ENCODE data around the gene PAIP2.
A peak's percentile ranks its signal among the peaks of the same experiment; 100 is the strongest.
"Not testable (repeated sequence)": the region's sequence is repeated elsewhere in the genome, so short reads cannot be mapped to it uniquely, and the experiment has no call there.

The PAIP2 gene

DNA sequence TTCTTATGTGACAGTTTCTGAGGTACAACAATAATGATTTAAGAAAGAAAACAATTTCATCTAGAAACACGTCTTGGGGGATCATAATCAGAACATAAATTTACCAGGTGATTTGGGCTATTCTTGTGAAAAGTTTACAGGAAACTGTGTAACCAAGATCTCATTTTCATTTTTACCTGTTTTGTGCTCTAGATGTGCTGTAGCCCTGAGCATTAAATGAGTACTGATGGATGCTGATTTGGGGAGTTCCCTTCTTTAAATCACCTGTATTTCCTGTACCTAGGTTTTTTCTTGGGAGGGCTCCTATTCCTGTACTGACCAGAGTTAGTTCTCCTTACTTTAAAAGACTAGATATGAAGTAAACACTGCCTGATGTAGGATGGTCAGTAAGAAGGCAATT lies 35.5 kb upstream of the PAIP2 start:
- no peak overlapping the region for H3K27ac Mint-ChIP-seq
- H3K36me3 Mint-ChIP-seq = peaks cover 21% of the 10 kb centered on the region
- H3K4me1 Mint-ChIP-seq = peaks cover 95% of the 10 kb centered on the region
- ATAC-seq = no peak
- no peaks in the 10 kb centered on the region for H3K27me3 Mint-ChIP-seq
- H3K9me3 Mint-ChIP-seq = no peaks in the 10 kb centered on the region
- no peak overlapping the region for H3K4me3 Mint-ChIP-seq

DNA sequence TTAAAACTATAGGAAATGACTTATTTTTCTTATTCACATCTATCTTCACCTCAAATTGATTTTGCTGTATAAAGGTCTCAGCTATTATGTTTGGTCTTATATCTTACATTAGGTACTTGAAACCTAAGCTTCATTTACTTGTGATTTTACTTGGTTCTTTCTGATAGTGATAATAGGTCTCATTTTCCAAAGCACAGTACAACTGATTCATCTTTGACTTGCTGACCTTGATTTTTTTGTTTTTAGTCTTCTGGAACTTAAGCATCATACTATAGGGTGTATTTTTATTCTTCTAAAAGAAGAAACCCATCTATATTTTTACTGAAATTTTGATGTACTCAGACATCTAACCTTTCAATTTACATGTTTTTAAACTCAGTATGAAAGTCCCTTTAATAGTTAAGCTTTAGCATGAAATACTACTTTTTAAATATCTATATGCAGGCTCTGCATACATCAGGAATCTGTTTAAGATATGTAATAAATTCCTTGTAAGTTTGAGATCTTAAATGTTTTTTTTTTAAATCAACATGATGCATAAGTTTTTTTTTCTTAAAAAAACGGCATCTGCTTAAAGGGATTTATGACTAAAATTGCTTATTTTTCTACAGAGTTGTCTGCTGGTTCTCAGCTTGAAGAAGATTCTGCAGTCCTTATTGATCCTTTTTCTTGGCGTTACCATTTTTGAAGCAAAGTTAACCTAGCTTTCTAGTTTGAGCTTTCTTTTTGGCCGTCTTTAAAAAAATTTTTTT lies 34.9 kb upstream of the PAIP2 start:
- H3K9me3 Mint-ChIP-seq = no peaks in the 10 kb centered on the region
- peaks cover 93% of the 10 kb centered on the region for H3K4me1 Mint-ChIP-seq
- H3K27ac Mint-ChIP-seq = no peak overlapping the region
- H3K36me3 Mint-ChIP-seq = peaks cover 19% of the 10 kb centered on the region
- no peak overlapping the region for H3K4me3 Mint-ChIP-seq
- no peak for ATAC-seq
- H3K27me3 Mint-ChIP-seq = no peaks in the 10 kb centered on the region

- Mint-ChIP-seq H3K4me3 (peak overlapping the region; percentile 38), H3K27me3 (no peaks in the 10 kb centered on the region), H3K36me3 (peaks cover 15% of the 10 kb centered on the region), H3K4me1 (peaks cover 75% of the 10 kb centered on the region), H3K9me3 (no peaks in the 10 kb centered on the region), H3K27ac (no peak overlapping the region)
- no peak for ATAC-seq
Observed at GRCh38 chr5:139308797-139309196, 32.9 kb upstream of the PAIP2 start.

DNA sequence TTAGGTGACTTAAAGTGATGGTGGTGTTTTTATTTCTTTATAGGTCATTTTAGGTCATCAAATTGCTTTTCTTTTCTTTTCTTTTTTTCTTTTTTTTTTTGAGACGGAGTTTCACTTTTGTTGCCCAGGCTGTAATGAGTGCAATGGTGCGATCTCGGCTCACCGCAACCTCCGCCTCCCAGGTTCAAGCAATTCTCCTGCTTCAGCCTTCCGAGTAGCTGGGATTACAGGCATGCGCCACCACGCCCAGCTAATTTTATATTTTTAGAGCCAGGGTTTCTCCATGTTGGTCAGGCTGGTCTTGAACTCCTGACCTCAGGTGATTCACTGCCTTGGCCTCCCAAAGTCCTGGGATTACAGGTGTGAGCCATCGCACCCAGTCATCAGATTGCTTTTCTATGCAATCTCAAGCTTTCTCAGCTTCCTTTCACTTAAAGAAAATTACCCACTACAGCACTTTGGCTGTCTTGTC lies 30.9 kb upstream of the PAIP2 start:
- Mint-ChIP-seq H3K27ac (peak overlapping the region; percentile 40), H3K36me3 (peaks cover 21% of the 10 kb centered on the region), H3K4me3 (peak overlapping the region; percentile 55), H3K4me1 (peaks cover 61% of the 10 kb centered on the region)
- H3K9me3 Mint-ChIP-seq, ATAC-seq, H3K27me3 Mint-ChIP-seq: not testable (repeated sequence)

- peaks cover 49% of the 10 kb centered on the region for H3K4me1 Mint-ChIP-seq
- H3K4me3 Mint-ChIP-seq = no peak overlapping the region
Observed at GRCh38 chr5:139312075-139312474, 29.6 kb upstream of the PAIP2 start.

DNA sequence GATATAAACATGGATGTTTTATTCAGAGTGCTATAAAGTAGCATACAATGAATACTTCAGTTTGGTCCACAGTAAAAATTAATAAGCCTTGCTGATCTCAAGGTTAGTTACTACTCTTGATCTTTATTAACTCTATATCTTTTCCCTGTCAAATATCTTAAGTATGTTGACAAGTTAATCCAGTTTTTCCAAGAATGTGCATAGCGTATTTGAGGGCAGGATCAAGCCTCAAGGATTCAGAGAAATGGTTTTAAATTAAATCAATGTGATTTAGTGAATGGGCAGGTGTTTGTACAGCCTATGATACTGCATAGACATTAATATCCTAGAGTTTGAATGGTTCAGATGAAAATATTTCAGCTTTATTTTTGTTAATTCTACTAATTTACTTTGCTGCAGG lies 27.4 kb upstream of the PAIP2 start:
- no peak for ATAC-seq
- Mint-ChIP-seq H3K36me3 (peaks cover 6% of the 10 kb centered on the region), H3K9me3 (no peaks in the 10 kb centered on the region), H3K27ac (no peak overlapping the region), H3K4me1 (peaks cover 29% of the 10 kb centered on the region), H3K4me3 (no peak overlapping the region), H3K27me3 (no peaks in the 10 kb centered on the region)

More at GRCh38 chr5:139312075-139312474, 29.6 kb upstream of the PAIP2 start:
- no peak for ATAC-seq
- no peaks in the 10 kb centered on the region for H3K9me3 Mint-ChIP-seq
- no peak overlapping the region for H3K27ac Mint-ChIP-seq
- peaks cover 21% of the 10 kb centered on the region for H3K36me3 Mint-ChIP-seq
- H3K27me3 Mint-ChIP-seq = no peaks in the 10 kb centered on the region

DNA sequence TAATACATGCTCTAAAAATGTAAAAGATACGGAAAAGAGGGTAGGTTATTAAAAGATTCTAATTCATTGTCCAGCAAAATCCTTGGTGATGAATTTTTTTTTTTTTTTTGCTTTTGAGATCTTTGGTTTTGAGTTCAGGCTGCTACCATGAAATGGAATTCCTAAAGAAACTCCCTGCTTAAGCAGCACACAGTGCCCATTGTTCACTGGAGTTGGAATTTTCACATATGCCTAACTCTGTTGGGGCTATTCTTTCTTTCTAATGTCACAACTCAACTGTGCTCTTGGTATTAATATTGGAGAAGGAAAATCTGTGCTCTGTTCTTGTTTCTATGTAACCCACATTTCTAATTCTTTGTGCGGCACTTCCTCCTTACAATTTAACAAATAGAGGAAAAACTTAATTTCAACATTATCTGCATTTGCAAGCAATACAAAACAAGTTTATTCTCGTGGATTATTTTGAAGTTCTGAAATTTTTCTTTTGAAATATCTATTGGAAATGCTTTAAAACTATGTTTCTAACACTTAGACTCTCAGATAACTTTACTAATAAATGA lies 26.5 kb upstream of the PAIP2 start:
- Mint-ChIP-seq H3K36me3 (peaks cover 6% of the 10 kb centered on the region), H3K27ac (no peak overlapping the region), H3K9me3 (no peaks in the 10 kb centered on the region), H3K27me3 (no peaks in the 10 kb centered on the region), H3K4me3 (no peak overlapping the region), H3K4me1 (peaks cover 20% of the 10 kb centered on the region)
- ATAC-seq = no peak

- Mint-ChIP-seq H3K27ac (peak overlapping the region; percentile 35), H3K4me1 (peaks cover 12% of the 10 kb centered on the region), H3K4me3 (no peak overlapping the region), H3K27me3 (no peaks in the 10 kb centered on the region), H3K36me3 (peaks cover 5% of the 10 kb centered on the region), H3K9me3 (no peaks in the 10 kb centered on the region)
- ATAC-seq = no peak
Observed at GRCh38 chr5:139335811-139336210, 5.8 kb upstream of the PAIP2 start.

GRCh38 chr5:139340051-139340450 lies 1.6 kb upstream of the PAIP2 start:
- ATAC-seq = no peak
- no peaks in the 10 kb centered on the region for H3K9me3 Mint-ChIP-seq
- no peak overlapping the region for H3K4me3 Mint-ChIP-seq
- H3K27me3 Mint-ChIP-seq = no peaks in the 10 kb centered on the region
- no peaks in the 10 kb centered on the region for H3K36me3 Mint-ChIP-seq
- H3K4me1 Mint-ChIP-seq = peaks cover 39% of the 10 kb centered on the region
- H3K27ac Mint-ChIP-seq = no peak overlapping the region

DNA sequence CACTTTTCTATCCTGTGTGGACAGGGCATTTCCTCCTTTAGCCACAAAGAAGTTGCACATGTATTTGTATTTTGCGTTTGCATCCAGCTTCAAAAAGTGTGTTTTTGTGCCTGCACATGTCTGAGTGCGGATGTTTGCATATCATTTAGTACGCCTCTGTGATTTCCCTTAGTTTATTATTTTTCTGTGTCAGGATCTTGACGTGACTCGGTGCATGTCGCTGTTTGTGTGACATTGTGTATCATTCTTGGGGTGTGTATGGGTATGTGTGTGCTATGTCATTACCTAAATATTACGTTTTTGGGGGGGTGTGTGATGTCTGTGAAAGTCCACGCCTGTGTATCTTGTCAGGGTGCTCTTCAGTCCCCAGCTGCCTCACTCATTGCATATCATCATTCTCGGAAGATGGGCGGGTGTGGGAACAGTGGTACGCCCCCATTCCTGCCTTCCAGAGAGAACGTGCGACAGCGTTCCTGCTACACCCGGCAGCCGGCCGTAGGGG lies 416 bp upstream of the PAIP2 start:
- Mint-ChIP-seq H3K27ac (peak overlapping the region; percentile 87), H3K4me3 (peak overlapping the region; percentile 95), H3K27me3 (no peaks in the 10 kb centered on the region), H3K4me1 (peaks cover 44% of the 10 kb centered on the region), H3K36me3 (peaks cover 9% of the 10 kb centered on the region), H3K9me3 (no peaks in the 10 kb centered on the region)
- ATAC-seq = peak; percentile 38

- Mint-ChIP-seq H3K36me3 (peaks cover 9% of the 10 kb centered on the region), H3K4me1 (peaks cover 45% of the 10 kb centered on the region), H3K27me3 (no peaks in the 10 kb centered on the region), H3K4me3 (peak overlapping the region; percentile 95), H3K9me3 (no peaks in the 10 kb centered on the region), H3K27ac (peak overlapping the region; percentile 87)
- no peak for ATAC-seq
Observed at GRCh38 chr5:139342423-139342723, 719 bp downstream of the PAIP2 start.

DNA sequence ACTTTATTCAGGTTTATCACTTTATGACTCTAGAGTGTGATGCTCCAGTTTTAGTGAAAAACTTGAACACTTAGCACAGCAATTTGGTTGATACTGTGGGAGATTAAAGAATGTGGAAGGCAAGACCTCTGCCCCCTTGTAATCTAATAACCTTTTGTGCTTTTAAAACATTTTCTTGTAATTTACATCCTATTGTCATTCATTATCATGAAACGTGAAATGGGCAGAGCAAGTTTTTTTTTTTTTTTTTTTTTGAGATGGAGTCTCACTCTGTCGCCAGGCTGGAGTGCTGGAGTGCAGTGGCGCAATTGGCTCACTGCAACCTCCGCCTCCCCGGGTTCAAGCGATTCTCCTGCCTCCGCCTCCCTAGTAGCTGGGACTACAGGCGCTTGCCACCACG lies 1.8 kb downstream of the PAIP2 start:
- Mint-ChIP-seq H3K36me3 (peaks cover 9% of the 10 kb centered on the region), H3K9me3 (no peaks in the 10 kb centered on the region), H3K27me3 (no peaks in the 10 kb centered on the region), H3K4me1 (peaks cover 46% of the 10 kb centered on the region), H3K27ac (peak overlapping the region; percentile 87), H3K4me3 (peak overlapping the region; percentile 95)
- ATAC-seq = no peak

GRCh38 chr5:139344177-139344576 lies 2.5 kb downstream of the PAIP2 start:
- Mint-ChIP-seq H3K4me1 (peaks cover 53% of the 10 kb centered on the region), H3K36me3 (peaks cover 9% of the 10 kb centered on the region), H3K4me3 (no peak overlapping the region), H3K27ac (no peak overlapping the region), H3K9me3 (no peaks in the 10 kb centered on the region), H3K27me3 (no peaks in the 10 kb centered on the region)
- ATAC-seq = no peak

DNA sequence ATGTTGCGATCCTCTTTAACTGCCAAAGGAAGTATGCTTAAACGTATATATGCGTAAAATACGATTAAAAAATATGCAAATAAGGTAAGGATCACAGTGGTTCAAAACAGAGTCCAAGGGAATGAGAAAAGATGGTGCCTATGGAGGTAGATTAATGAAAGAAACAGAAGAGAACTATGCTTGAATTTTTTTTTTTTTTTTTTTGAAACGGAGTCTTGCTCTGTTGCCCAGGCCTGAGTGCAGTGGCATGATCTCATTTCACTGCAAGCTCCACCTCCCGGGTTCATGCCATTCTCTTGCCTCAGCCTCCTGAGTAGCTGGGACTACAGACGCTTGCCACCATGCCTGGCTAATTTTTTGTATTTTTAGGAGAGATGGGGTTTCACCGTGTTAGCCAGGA lies 3.8 kb downstream of the PAIP2 start:
- ATAC-seq, H3K36me3 Mint-ChIP-seq, H3K4me3 Mint-ChIP-seq, H3K27me3 Mint-ChIP-seq, H3K9me3 Mint-ChIP-seq, H3K27ac Mint-ChIP-seq: not testable (repeated sequence)
- H3K4me1 Mint-ChIP-seq = peaks cover 54% of the 10 kb centered on the region

DNA sequence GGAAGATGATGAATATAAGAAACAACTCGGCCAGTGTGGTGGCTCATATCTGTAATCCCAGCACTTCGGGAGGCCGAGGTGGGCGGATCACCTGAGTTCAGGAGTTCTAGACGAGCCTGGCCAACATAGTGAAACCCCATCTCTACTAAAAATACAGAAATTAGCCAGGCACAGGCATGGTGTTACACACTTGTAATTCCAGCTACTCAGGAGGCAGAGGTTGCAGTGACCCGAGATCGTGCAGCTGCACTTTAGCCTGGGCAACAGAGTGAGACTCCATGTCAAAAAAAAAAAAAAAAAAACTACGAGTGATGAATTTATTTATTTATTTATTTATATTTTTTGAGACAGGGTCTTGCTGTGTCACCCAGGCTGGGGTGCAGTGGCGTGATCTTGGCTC lies 6.2 kb downstream of the PAIP2 start:
- H3K4me1 Mint-ChIP-seq = peaks cover 41% of the 10 kb centered on the region
- not testable (repeated sequence) for H3K36me3 Mint-ChIP-seq

DNA sequence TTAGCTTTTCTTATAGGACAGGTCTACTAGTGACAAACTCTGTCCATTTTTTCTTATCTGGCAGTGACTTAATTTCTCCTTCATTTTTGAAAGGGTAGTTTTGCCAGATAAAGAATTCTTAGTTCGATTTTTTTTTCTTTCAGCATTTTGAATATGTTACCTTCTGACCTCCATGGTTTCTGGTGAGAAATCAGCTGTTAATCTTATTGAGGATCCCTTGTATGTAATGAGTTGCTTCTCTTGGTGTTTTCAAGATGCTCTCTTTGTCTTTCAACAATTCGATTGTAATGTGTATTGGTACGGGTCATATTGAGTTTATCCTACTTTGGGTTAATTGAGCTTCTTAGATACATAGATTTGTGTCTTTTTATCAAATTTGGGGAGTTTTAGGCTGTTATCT lies 12.5 kb downstream of the PAIP2 start:
- H3K9me3 Mint-ChIP-seq = no peaks in the 10 kb centered on the region
- peaks cover 17% of the 10 kb centered on the region for H3K36me3 Mint-ChIP-seq
- H3K27ac Mint-ChIP-seq = no peak overlapping the region
- peaks cover 17% of the 10 kb centered on the region for H3K4me1 Mint-ChIP-seq
- ATAC-seq = no peak
- no peaks in the 10 kb centered on the region for H3K27me3 Mint-ChIP-seq
- H3K4me3 Mint-ChIP-seq = no peak overlapping the region

More for the DNA sequence above, 6.2 kb downstream of the PAIP2 start:
- H3K9me3 Mint-ChIP-seq, H3K4me3 Mint-ChIP-seq, H3K27me3 Mint-ChIP-seq, H3K27ac Mint-ChIP-seq, ATAC-seq: not testable (repeated sequence)

All from stimulated activated memory B cell treated with anti-CD40 and anti-IgM and Interleukin-4, amounts not matched to agents 10 μg/mL and 1 μg/mL and 100 μg/mL, for 72 hours (primary cell).